ENCODE data around the gene FMO4.

Gene FMO4

GRCh38 chr1:171350594-171350993 lies 36.6 kb downstream of the FMO4 start (continued):
- no peak for TF ChIP-seq PRDM2 (tag by site-specific recombination; IDR thresholded peaks at IDR 0.05; ENCODE audit: borderline replicate concordance)
- TF ChIP-seq ZNF544 (tag by site-specific recombination; IDR thresholded peaks at IDR 0.05): no peak
- no peak for TF ChIP-seq ZNF24 (tag by site-specific recombination; IDR thresholded peaks at IDR 0.05)
- no peak for TF ChIP-seq ZNF785 (tag by site-specific recombination; IDR thresholded peaks at IDR 0.05)
- TF ChIP-seq ZBTB8A (tag by site-specific recombination; IDR thresholded peaks at IDR 0.05): no peak
- TF ChIP-seq ZNF280D (tag by site-specific recombination; IDR thresholded peaks at IDR 0.05): no peak
- no peak for TF ChIP-seq KLF7 (tag by site-specific recombination; IDR thresholded peaks at IDR 0.05; ENCODE audit: borderline replicate concordance)
- no peak for TF ChIP-seq BCL6B (tag by site-specific recombination; IDR thresholded peaks at IDR 0.05)
- no peak for TF ChIP-seq ZNF501 (tag by site-specific recombination; IDR thresholded peaks at IDR 0.05)
- no peak for TF ChIP-seq ZNF37A (tag by site-specific recombination; IDR thresholded peaks at IDR 0.05)
- no peak for TF ChIP-seq ZNF580 (tag by site-specific recombination; IDR thresholded peaks at IDR 0.05)
- TF ChIP-seq ZNF426 (tag by site-specific recombination; IDR thresholded peaks at IDR 0.05): no peak
- TF ChIP-seq ZNF514 (tag by site-specific recombination; IDR thresholded peaks at IDR 0.05): no peak

GRCh38 chr1:171351961-171352360 lies 38.0 kb downstream of the FMO4 start:
- TF ChIP-seq ZNF175 (tag by site-specific recombination; IDR thresholded peaks at IDR 0.05) (no peak), ZNF121 (tag by site-specific recombination; IDR thresholded peaks at IDR 0.05) (no peak), ZBTB49 (tag by site-specific recombination; IDR thresholded peaks at IDR 0.05; ENCODE audit: low read depth) (no peak)
- ChIA-PET POLR2A (no interaction called here), CTCF (interaction anchor here (0.9 to 1.0 kb wide), 2 partner anchors 38 to 107 kb away, joined by 4 read pairs; partner anchors contain the start of gene FMO4)

More at GRCh38 chr1:171351961-171352360, 38.0 kb downstream of the FMO4 start:
- Histone ChIP-seq H3K27ac (ENCODE audit: extremely low read depth, low read depth, low read length) (no peak overlapping the region), H3K9me3 (ENCODE audit: control insufficient read depth, insufficient read depth, low read depth, low read length) (no peaks in the 10 kb centered on the region), H3K36me3 (ENCODE audit: control insufficient read depth in 2 of 2, insufficient read depth in 1 of 2, low read length in 2 of 2) (no peaks in the 10 kb centered on the region), H3K4me3 (ENCODE audit: low read depth, low read length) (no peak overlapping the region), H3K4me1 (ENCODE audit: control insufficient read depth, insufficient read depth, low read length) (no peaks in the 10 kb centered on the region)

All from HEK293 (cell line).